Kidney epithelial cell (primary cell): ENCODE measurements around the gene TOE1. TPM values are rescaled to one million over a fixed set of nuclear protein-coding genes. Genes with fewer than 3 reads are reported as not detected.
A peak's percentile ranks its signal among the peaks of the same experiment; 100 is the strongest.
"Not testable (repeated sequence)": the region's sequence is repeated elsewhere in the genome, so short reads cannot be mapped to it uniquely, and the experiment has no call there.

Experiments
- DNase-seq: peaks from one replicate; pipeline ENCODE4 v3.0.0-alpha.2; 2010; ENCODE audit warnings: low read depth
- H3K27me3 ChIP-seq: 2 replicates; pipeline ENCODE4 v1.6.0; 2011; ENCODE audit warnings: low read length; ENCODE audit not compliant: control insufficient read depth, insufficient read depth
- H3K36me3 ChIP-seq: 2 replicates; pipeline ENCODE4 v1.5.1; 2011; ENCODE audit warnings: low read length; ENCODE audit not compliant: control insufficient read depth, insufficient read depth
- H3K4me3 ChIP-seq: 2 replicates; pipeline ENCODE4 v1.5.1; 2011; ENCODE audit warnings: low read depth, mild to moderate bottlenecking, control low read depth, low read length
- CTCF ChIP-seq: IDR thresholded peaks from 2 replicates; pipeline ENCODE4 v1.5.1; 2011; ENCODE audit warnings: mild to moderate bottlenecking, moderate library complexity, low read length, control low read depth, inconsistent platforms; ENCODE audit not compliant: insufficient read depth, poor library complexity, severe bottlenecking
- total RNA-seq: library from RNA; depleted of rRNA; stranded (reverse); fragments of >200 nt; gene quantifications from 2 replicates; pipeline ENCODE4 v1.2.3, GENCODE V29; 2015

TOE1 gene
- total RNA-seq, 1 donor from 2014 or later: 14.8 TPM

- Histone ChIP-seq H3K4me3 (no peak overlapping the region), H3K36me3 (no peaks in the 10 kb centered on the region), H3K27me3 (no peaks in the 10 kb centered on the region)
- no peak for TF ChIP-seq CTCF
- no peak for DNase-seq
Measured at GRCh38 chr1:45355683-45356082, 15.7 kb downstream of the TOE1 start.

- no peak for DNase-seq
- Histone ChIP-seq H3K36me3 (no peaks in the 10 kb centered on the region), H3K27me3 (no peaks in the 10 kb centered on the region), H3K4me3 (no peak overlapping the region)
- no peak for TF ChIP-seq CTCF
Measured at GRCh38 chr1:45356186-45356585, 16.2 kb downstream of the TOE1 start.

GRCh38 chr1:45359882-45360513 is 20.0 kb downstream of the TOE1 start:
- Histone ChIP-seq H3K27me3 (no peaks in the 10 kb centered on the region), H3K4me3 (no peak overlapping the region), H3K36me3 (no peaks in the 10 kb centered on the region)
- no peak for DNase-seq
- TF ChIP-seq CTCF: peak; percentile 58

- not testable (repeated sequence) for DNase-seq, H3K4me3 ChIP-seq, H3K27me3 ChIP-seq, H3K36me3 ChIP-seq
Measured at GRCh38 chr1:45360981-45361380, 21.0 kb downstream of the TOE1 start.

- DNase-seq: no peak
- no peak overlapping the region for H3K4me3 ChIP-seq
- no peak for TF ChIP-seq CTCF
- H3K36me3 ChIP-seq: no peaks in the 10 kb centered on the region
- H3K27me3 ChIP-seq: no peaks in the 10 kb centered on the region
Measured at GRCh38 chr1:45364294-45364693, 24.3 kb downstream of the TOE1 start.

- no peak for DNase-seq
- Histone ChIP-seq H3K36me3 (no peaks in the 10 kb centered on the region), H3K27me3 (no peaks in the 10 kb centered on the region), H3K4me3 (no peak overlapping the region)
- no peak for TF ChIP-seq CTCF
Measured at GRCh38 chr1:45365051-45365450, 25.1 kb downstream of the TOE1 start.
